ENCODE measurements around the gene PSMD1. TPM values are rescaled to one million over a fixed set of nuclear protein-coding genes. Genes with fewer than 3 reads are reported as not detected.
"Not testable (repeated sequence)": the region's sequence is repeated elsewhere in the genome, so short reads cannot be mapped to it uniquely, and the experiment has no call there.

The PSMD1 gene
- total RNA-seq, 2 experiments from 2014 or later, result 141 to 143 TPM

DNA sequence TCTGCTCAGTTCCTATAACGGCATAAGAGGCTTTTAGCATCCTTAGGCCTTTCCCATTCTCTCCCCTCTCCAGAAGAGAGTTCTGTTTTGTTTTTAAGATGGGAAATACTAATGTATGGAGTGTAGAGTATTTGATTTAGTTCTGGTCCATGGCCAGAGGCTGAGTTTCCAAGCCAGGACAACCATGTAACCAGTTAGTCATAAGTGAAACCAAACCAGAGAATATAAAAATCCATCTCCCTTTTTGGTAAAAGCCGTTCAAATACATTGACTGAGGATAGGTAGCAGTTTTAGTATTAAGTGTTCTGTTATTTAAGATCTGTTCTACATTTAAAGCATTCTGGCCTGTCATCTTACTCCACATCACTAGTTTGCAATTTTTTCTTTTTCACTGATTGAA, 3.1 kb downstream of the PSMD1 start:
- H3K27ac Mint-ChIP-seq, result no peak overlapping the region

DNA sequence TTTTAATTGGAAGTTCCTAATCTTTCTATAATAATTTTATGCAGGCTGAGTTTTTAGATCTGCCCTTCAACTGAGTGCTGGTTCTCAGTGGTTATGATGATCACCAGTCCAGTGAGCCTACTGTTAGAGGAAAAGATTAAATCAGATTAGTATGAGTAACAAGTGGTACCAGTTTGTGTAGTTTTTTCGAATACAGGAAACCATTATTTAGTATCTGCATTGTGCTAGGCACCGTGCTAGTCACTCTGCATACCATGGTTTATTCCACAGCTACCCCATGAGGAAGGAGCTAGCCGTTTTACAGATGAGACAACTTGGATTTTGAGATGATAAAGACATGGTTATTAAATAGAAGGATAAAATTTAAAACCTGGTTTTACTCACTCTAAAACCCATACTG, 6.1 kb downstream of the PSMD1 start:
- Mint-ChIP-seq H3K27me3 (no peaks in the 10 kb centered on the region), H3K9me3 (no peaks in the 10 kb centered on the region), H3K36me3 (peaks cover 18% of the 10 kb centered on the region), H3K4me1 (peaks cover 26% of the 10 kb centered on the region), H3K27ac (no peak overlapping the region), H3K4me3 (no peak overlapping the region)
- no peak for DNase-seq

More for the DNA sequence above, 3.1 kb downstream of the PSMD1 start:
- DNase-seq, result no peak
- Mint-ChIP-seq H3K4me1 (peaks cover 28% of the 10 kb centered on the region), H3K27me3 (no peaks in the 10 kb centered on the region), H3K36me3 (peaks cover 15% of the 10 kb centered on the region), H3K4me3 (no peak overlapping the region), H3K9me3 (no peaks in the 10 kb centered on the region)

DNA sequence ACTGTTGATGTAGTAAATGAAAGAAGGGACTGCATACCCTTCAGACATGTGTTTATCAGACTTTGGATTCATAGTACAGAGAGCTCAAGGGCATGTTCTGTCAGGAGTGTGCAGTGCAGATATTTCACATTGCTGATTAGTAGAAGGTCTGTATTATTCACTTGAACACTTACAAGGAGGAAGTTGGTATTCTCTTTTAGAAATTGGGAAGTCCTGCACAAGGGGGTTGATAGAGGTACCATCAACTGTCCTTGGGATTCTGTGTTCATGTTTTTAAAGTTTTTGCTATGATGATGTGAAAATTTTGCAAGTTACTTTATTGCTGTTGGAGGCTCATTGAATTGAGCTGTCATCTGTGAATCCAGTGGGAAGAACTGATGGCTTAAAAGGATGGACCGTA, 6.7 kb downstream of the PSMD1 start:
- no peaks in the 10 kb centered on the region for H3K27me3 Mint-ChIP-seq
- no peak for DNase-seq
- H3K9me3 Mint-ChIP-seq, result no peaks in the 10 kb centered on the region
- H3K36me3 Mint-ChIP-seq, result peaks cover 21% of the 10 kb centered on the region
- H3K27ac Mint-ChIP-seq, result no peak overlapping the region
- H3K4me3 Mint-ChIP-seq, result no peak overlapping the region
- H3K4me1 Mint-ChIP-seq, result peaks cover 20% of the 10 kb centered on the region

DNA sequence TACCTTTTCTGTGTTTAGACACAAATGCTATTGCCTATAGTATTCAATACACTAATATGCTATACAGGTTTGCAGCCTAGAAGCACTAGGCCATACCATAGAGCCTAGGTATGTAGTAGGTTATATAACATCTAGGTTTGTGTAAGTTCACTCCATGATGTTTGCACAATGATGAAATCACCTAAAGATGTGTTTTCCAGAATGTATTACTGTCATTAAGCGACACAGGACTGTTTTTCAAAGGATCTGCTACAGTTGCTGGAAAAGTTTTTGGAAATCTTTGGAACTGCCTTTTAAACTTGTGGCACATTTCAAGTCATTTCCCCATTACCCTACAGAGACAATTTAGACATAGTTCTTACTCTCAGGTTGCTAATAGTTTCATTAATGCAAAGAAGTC, 9.3 kb downstream of the PSMD1 start:
- Mint-ChIP-seq H3K27me3 (no peaks in the 10 kb centered on the region), H3K9me3 (no peaks in the 10 kb centered on the region), H3K36me3 (peaks cover 26% of the 10 kb centered on the region)

DNA sequence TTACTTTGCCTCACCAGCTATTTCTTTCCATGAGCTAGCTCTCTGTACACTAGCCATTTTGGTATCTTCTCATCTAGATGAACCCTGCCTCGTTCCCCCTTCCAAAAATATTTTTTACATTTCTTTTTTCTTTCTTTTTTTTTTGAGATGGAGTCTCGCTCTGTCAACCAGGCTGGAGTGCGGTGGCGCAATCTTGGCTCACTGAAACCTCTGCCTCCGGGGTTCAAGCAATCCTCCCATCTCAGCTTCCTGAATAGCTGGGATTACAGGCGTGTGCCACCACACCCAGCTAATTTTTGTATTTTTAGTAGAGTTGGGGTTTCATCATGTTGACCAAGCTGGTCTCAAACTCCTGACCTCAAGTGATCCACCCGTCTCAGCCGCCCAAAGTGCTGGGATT, 10.9 kb downstream of the PSMD1 start:
- DNase-seq, H3K27me3 Mint-ChIP-seq, H3K4me3 Mint-ChIP-seq, H3K4me1 Mint-ChIP-seq, H3K27ac Mint-ChIP-seq, H3K9me3 Mint-ChIP-seq: not testable (repeated sequence)
- peaks cover 24% of the 10 kb centered on the region for H3K36me3 Mint-ChIP-seq

More for the DNA sequence above, 9.3 kb downstream of the PSMD1 start:
- DNase-seq, result no peak
- Mint-ChIP-seq H3K4me1 (peaks cover 2% of the 10 kb centered on the region), H3K4me3 (no peak overlapping the region), H3K27ac (no peak overlapping the region)

DNA sequence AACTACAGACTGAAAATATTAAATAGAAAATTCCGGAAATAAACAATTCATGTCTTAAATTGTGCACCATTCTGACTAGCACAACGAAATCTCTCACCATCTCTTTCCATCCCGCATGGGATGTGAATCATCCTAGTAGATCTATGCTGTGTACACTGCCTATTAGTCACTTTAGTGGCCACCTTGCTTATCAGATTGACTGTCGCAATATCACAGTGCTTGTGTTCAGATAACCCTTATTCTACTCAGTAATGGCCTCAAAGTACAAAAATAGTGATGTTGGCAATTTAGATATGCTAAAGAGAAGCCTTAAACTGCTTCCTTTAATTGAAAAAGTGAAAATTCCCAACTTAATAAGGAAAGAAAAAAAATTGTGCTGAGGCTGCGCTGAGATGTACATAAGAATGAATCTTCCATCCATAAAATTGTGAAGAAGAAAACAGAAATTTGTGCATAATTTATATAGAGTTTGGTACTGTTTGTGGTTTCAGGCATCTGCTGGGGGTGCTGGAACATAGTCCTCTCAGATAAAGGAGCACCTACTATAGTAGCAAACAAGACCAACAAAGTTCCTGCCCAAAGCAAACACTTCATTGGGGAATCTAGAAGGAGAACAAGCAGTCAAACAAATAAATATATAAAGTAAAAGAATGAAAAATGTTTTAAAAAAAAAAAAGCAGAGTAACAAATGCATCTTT, 12.0 kb downstream of the PSMD1 start:
- no peak for DNase-seq
- no peaks in the 10 kb centered on the region for H3K4me1 Mint-ChIP-seq
- H3K4me3 Mint-ChIP-seq, result no peak overlapping the region
- no peak overlapping the region for H3K27ac Mint-ChIP-seq
- H3K27me3 Mint-ChIP-seq, result no peaks in the 10 kb centered on the region
- H3K36me3 Mint-ChIP-seq, result peaks cover 23% of the 10 kb centered on the region
- no peaks in the 10 kb centered on the region for H3K9me3 Mint-ChIP-seq

DNA sequence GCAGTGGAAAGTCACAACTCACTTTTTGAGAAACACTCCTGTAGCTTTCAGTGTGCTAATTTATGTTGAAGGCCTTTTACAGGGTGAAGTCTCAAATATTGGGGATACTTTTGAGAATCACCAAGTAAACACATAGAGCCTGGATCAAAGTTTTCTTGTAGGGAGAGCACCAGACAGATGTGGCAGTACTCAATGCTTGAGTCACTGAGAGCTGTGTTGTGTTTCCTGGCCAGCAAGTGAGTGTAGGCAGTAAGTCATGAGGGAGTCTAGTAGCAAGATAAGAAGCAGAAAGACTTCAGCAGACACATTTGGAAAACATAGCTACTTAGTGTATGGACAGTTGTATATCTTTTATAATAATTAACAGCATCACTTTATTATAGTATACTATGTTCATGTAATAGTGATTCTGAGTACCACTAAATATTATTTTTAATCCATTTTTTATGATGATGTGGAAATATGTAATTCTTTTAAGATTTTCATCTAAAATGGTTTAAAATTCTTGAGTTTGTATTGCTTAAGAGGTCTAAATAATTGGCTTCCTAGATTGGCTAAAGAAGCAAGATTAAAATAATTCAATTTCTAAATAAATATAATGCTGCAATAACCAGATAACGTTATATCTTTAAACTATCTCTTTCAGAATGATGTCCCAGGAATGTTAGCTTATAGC, 12.8 kb downstream of the PSMD1 start:
- H3K27ac Mint-ChIP-seq, result no peak overlapping the region
- H3K36me3 Mint-ChIP-seq, result peaks cover 22% of the 10 kb centered on the region
- H3K4me3 Mint-ChIP-seq, result no peak overlapping the region
- no peaks in the 10 kb centered on the region for H3K4me1 Mint-ChIP-seq
- no peaks in the 10 kb centered on the region for H3K27me3 Mint-ChIP-seq
- DNase-seq, result no peak
- no peaks in the 10 kb centered on the region for H3K9me3 Mint-ChIP-seq

DNA sequence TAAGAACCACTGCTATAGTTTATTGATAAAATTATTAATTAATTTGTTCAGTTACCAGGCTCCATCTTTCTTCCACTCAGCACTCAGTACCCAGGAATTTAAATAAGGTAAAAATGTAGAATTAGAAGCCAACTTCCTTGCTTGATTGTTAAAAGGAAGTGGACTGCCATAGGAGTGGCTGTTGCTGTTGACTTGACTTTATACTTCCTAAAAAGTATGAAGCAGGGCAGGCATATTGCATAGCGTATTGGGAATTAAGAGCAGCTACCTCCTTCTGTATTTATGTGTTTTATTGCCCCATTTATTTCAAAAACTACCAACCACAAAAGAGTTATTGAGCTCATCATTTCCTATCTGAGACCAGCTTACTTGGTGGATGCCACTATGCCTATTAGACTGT, 27.9 kb downstream of the PSMD1 start:
- Mint-ChIP-seq H3K36me3 (peaks cover 30% of the 10 kb centered on the region), H3K4me1 (no peaks in the 10 kb centered on the region), H3K27ac (no peak overlapping the region), H3K4me3 (no peak overlapping the region), H3K9me3 (no peaks in the 10 kb centered on the region), H3K27me3 (no peaks in the 10 kb centered on the region)
- DNase-seq, result no peak

DNA sequence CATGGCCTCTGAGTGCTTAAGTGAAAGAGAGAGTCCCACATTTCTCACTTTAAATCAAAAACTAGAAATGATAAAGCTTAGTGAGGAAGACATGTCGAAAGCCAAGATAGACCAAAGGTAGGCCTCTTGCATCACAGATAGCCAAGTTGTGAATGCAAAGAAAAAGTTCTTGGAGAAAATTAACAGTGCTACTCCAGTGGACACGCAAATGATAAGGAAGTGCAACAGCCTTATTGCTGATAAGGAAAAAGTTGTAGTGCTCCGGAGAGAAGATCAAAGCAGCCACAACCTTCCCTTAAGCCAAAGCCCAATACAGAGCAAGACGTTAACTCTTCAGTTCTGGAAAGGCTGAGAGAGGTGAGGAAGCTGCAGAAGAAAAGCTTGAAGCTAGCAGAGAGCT, 32.1 kb downstream of the PSMD1 start:
- H3K9me3 Mint-ChIP-seq, result no peaks in the 10 kb centered on the region
- H3K4me1 Mint-ChIP-seq, result no peaks in the 10 kb centered on the region
- no peak for DNase-seq
- no peak overlapping the region for H3K27ac Mint-ChIP-seq
- H3K4me3 Mint-ChIP-seq, result no peak overlapping the region
- peaks cover 45% of the 10 kb centered on the region for H3K36me3 Mint-ChIP-seq
- no peaks in the 10 kb centered on the region for H3K27me3 Mint-ChIP-seq

DNA sequence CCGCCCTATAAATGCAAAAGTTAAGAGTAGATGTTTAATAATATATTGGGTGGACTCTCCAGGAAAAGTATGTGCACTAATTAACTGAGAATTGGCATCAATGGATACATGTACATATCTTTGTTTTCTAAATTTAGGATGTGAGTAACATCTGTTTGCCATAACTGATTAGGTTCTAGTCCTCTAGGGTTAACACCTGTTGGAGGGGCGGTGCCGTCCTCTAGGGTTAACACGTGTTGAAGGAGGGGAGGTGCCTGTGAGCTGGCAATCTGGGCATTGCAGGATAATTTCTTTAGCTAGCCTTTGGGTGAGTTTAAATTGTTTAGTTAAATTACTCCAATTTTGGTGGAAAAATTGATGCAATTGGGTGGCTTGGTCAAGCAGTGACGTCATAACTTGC, 37.3 kb downstream of the PSMD1 start:
- H3K27ac Mint-ChIP-seq, result no peak overlapping the region
- H3K27me3 Mint-ChIP-seq, result no peaks in the 10 kb centered on the region
- peaks cover 82% of the 10 kb centered on the region for H3K36me3 Mint-ChIP-seq

DNA sequence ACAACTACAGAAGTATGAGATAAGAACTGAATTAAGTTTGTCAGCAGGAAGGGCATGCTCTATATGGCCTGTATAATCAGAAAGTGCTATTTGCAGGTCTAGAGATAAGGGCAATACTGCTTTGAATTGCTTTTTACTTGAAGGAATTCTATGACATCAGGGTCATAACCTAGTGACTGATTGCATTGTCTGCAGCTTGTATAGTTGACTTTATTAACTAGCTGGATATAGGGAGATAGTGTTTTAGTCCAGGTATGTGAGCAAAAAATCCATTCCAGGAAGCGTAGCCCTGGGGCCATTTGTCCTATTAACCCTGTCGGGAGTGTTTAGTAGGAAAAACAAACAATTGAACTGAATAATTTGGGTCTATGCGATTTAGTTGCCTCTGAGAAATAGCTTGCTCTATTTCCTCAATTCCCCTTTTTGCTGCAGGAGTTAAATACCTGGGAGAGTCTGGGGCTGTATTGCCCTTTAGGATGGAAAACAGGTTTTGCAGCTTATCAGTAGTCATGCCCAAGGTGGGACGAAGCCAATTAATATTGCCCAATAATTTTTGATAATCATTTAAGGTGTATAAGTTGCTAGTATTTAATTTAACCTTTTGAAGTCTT, 38.2 kb downstream of the PSMD1 start:
- Mint-ChIP-seq H3K36me3 (peaks cover 89% of the 10 kb centered on the region), H3K4me3 (no peak overlapping the region), H3K9me3 (peaks cover 24% of the 10 kb centered on the region), H3K4me1 (no peaks in the 10 kb centered on the region), H3K27me3 (no peaks in the 10 kb centered on the region), H3K27ac (no peak overlapping the region)
- no peak for DNase-seq

More for the DNA sequence above, 37.3 kb downstream of the PSMD1 start:
- no peak overlapping the region for H3K4me3 Mint-ChIP-seq
- peaks cover 20% of the 10 kb centered on the region for H3K9me3 Mint-ChIP-seq
- no peak for DNase-seq
- H3K4me1 Mint-ChIP-seq, result no peaks in the 10 kb centered on the region

DNA sequence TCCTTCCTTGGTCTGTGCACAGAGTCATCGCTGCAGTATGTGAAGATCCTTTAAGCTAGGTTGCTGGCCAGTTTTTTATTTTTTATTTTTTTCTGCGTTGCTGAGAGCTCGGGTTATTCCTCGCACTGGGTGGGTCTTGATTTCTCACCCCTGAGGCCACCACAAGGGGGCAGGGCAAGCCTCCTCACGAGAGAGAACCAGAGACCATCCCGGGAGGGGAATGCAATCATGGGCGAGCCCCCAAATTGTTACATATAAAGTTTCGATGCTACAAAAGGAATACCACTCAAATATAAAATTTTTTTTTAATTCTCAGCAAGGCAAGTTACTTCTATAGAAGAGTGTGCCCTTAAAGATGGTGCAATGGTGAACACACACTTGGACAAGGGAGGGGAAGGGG, 43.3 kb downstream of the PSMD1 start:
- H3K27ac Mint-ChIP-seq, result no peak overlapping the region
- peaks cover 64% of the 10 kb centered on the region for H3K36me3 Mint-ChIP-seq
- no peak overlapping the region for H3K4me3 Mint-ChIP-seq
- no peaks in the 10 kb centered on the region for H3K27me3 Mint-ChIP-seq
- H3K9me3 Mint-ChIP-seq, result peaks cover 25% of the 10 kb centered on the region
- DNase-seq, result no peak
- H3K4me1 Mint-ChIP-seq, result peaks cover 9% of the 10 kb centered on the region

DNA sequence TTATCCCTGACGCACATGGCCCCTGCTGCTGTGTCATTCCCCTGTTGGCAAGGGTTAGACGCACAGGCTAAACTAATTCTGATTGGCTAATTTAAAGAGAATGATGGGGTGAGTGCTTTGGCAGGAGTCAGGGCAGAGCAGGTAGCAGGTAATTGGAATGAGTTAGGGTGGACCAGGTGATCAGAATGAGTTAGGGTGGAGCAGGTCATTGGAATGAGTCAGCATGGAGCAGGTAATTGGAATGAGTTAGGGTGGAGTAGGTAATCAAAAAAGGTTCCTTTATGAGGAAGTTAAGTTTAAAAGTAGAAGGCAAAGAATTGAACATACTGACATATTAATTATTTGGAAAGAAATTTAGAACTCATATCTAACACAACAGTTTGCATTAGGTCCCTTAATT, 43.7 kb downstream of the PSMD1 start:
- not testable (repeated sequence) for DNase-seq, H3K4me3 Mint-ChIP-seq, H3K27ac Mint-ChIP-seq, H3K4me1 Mint-ChIP-seq, H3K27me3 Mint-ChIP-seq
- peaks cover 60% of the 10 kb centered on the region for H3K36me3 Mint-ChIP-seq
- peaks cover 25% of the 10 kb centered on the region for H3K9me3 Mint-ChIP-seq

DNA sequence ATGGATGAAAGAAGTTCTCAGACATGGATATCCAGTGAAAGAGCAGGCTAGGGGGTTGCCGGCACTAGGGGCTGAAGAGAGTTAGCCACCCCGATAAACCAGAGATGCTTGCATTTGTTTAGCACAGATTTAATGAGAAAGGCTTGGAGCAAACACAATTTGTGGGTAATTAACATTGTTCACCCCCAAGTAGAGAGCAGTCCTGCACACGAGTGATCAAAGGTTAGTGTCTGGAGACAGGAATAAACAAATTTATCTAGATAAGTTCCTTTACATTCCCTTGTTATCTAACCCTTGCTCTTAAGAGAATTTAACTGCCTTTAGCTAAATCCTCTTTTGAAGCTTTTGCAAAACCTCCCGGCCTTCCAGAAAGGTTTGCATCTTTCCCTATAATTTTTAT, 44.3 kb downstream of the PSMD1 start:
- Mint-ChIP-seq H3K27ac (no peak overlapping the region), H3K9me3 (peaks cover 25% of the 10 kb centered on the region), H3K27me3 (no peaks in the 10 kb centered on the region)

DNA sequence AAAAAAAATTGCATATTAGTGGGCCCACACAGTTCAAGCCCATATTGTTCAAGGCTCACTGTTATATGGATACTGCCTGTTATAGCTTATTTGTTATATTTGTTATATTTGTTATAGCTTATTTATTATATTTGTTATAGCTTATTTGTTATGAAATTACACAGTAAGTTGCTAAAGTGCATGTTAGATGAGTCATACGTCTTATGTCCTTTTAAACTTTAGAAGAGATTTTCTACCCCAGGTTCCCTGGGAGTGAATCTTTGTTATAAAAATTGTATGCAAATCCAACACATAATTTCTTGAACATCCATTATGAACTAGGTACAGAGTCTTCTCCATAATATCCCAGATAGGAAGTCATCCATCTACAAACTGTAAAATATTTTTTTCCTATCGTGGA, 46.1 kb downstream of the PSMD1 start:
- Mint-ChIP-seq H3K27ac (no peak overlapping the region), H3K4me3 (no peak overlapping the region), H3K4me1 (peaks cover 9% of the 10 kb centered on the region), H3K36me3 (peaks cover 42% of the 10 kb centered on the region), H3K27me3 (no peaks in the 10 kb centered on the region), H3K9me3 (peaks cover 17% of the 10 kb centered on the region)
- DNase-seq, result no peak

More for the DNA sequence above, 44.3 kb downstream of the PSMD1 start:
- Mint-ChIP-seq H3K4me3 (no peak overlapping the region), H3K36me3 (peaks cover 55% of the 10 kb centered on the region), H3K4me1 (peaks cover 9% of the 10 kb centered on the region)
- no peak for DNase-seq

Measured in activated naive CD8-positive, alpha-beta T cell treated with anti-CD3 and anti-CD28 coated beads for 36 hours (primary cell).